ENCODE results near the gene HLA-E. TPM values are rescaled to one million over a fixed set of nuclear protein-coding genes. Genes with fewer than 3 reads are reported as not detected.

HLA-E gene
- total and polyA plus RNA-seq, 4 experiments from 2014 or later = 1,097 to 3,541 (median 1,781) TPM

Other genes with a start within 250 kb of the HLA-E start
- gene TRIM39, start 162.6 kb upstream of the HLA-E start, total RNA-seq = 10 to 100 TPM; 27.7 to 30.9 TPM
- 10 to 100 TPM in 1 of 2 donors, 1 to 10 TPM in 1; 6.9 to 18.6 TPM for gene TRIM39, start 162.6 kb upstream of the HLA-E start, polyA plus RNA-seq
- 10 to 100 TPM; 51.6 to 57.6 TPM for gene RPP21, start 144.4 kb upstream of the HLA-E start, total RNA-seq
- gene RPP21, start 144.4 kb upstream of the HLA-E start, polyA plus RNA-seq = 10 to 100 TPM; 81.6 to 81.8 TPM
- 10 to 100 TPM; 83.4 to 83.9 TPM for gene GNL1, start 67.0 kb downstream of the HLA-E start, total RNA-seq
- gene GNL1, start 67.0 kb downstream of the HLA-E start, polyA plus RNA-seq = 10 to 100 TPM; 37.4 to 51.5 TPM
- 10 to 100 TPM; 26.4 to 29.1 TPM for gene PRR3, start 67.8 kb downstream of the HLA-E start, total RNA-seq
- gene PRR3, start 67.8 kb downstream of the HLA-E start, polyA plus RNA-seq = 1 to 10 TPM; 4.3 to 8.5 TPM
- gene ABCF1, start 81.9 kb downstream of the HLA-E start, total RNA-seq = 10 to 100 TPM; 60.8 to 66.8 TPM
- 10 to 100 TPM in 1 of 2 donors, 1 to 10 TPM in 1; 7.5 to 46.6 TPM for gene ABCF1, start 81.9 kb downstream of the HLA-E start, polyA plus RNA-seq
- gene PPP1R10, start 127.7 kb downstream of the HLA-E start, total RNA-seq = 100 to 1,000 TPM; 224 to 231 TPM
- gene PPP1R10, start 127.7 kb downstream of the HLA-E start, polyA plus RNA-seq = 10 to 100 TPM in 1 of 2 donors, 1 to 10 TPM in 1; 8.5 to 30.6 TPM
- gene MRPS18B, start 128.3 kb downstream of the HLA-E start, total RNA-seq = 10 to 100 TPM; 44.4 to 46.3 TPM
- gene MRPS18B, start 128.3 kb downstream of the HLA-E start, polyA plus RNA-seq = 100 to 1,000 TPM; 112 to 126 TPM
- 1 to 10 TPM; 8.3 to 9.4 TPM for gene ATAT1, start 137.4 kb downstream of the HLA-E start, total RNA-seq
- 1 to 10 TPM in 1 of 2 donors, under 1 TPM in 1; 0.29 to 1.9 TPM for gene ATAT1, start 137.4 kb downstream of the HLA-E start, polyA plus RNA-seq
- gene C6orf136, start 157.6 kb downstream of the HLA-E start, total RNA-seq = 10 to 100 TPM; 29.3 to 35.0 TPM
- 10 to 100 TPM in 1 of 2 donors, 1 to 10 TPM in 1; 6.2 to 16.0 TPM for gene C6orf136, start 157.6 kb downstream of the HLA-E start, polyA plus RNA-seq
- 10 to 100 TPM; 53.4 to 54.6 TPM for gene DHX16, start 183.5 kb downstream of the HLA-E start, total RNA-seq
- gene DHX16, start 183.5 kb downstream of the HLA-E start, polyA plus RNA-seq = 10 to 100 TPM; 22.0 to 30.2 TPM
- 100 to 1,000 TPM; 122 to 127 TPM for gene PPP1R18, start 197.1 kb downstream of the HLA-E start, total RNA-seq
- gene PPP1R18, start 197.1 kb downstream of the HLA-E start, polyA plus RNA-seq = 100 to 1,000 TPM in 1 of 2 donors, 10 to 100 TPM in 1; 68.2 to 117 TPM
- 1 to 10 TPM; 6.4 to 6.6 TPM for gene NRM, start 201.5 kb downstream of the HLA-E start, total RNA-seq
- 10 to 100 TPM in 1 of 2 donors, 1 to 10 TPM in 1; 9.1 to 15.8 TPM for gene NRM, start 201.5 kb downstream of the HLA-E start, polyA plus RNA-seq
- gene MDC1, start 227.8 kb downstream of the HLA-E start, total RNA-seq = 10 to 100 TPM; 60.7 to 73.5 TPM
- 1 to 10 TPM in 1 of 2 donors, not detected in 1; 9.8 TPM for gene MDC1, start 227.8 kb downstream of the HLA-E start, polyA plus RNA-seq
- 100 to 1,000 TPM; 285 to 300 TPM for gene TUBB, start 230.8 kb downstream of the HLA-E start, total RNA-seq
- gene TUBB, start 230.8 kb downstream of the HLA-E start, polyA plus RNA-seq = 100 to 1,000 TPM in 1 of 2 donors, 10 to 100 TPM in 1; 74.8 to 142 TPM

Measured in CD4-positive, alpha-beta memory T cell (primary cell).